HG03432 (cell line): ENCODE results near the gene KIF1C.
"Not testable (repeated sequence)": the region's sequence is repeated elsewhere in the genome, so short reads cannot be mapped to it uniquely, and the experiment has no call there.

ENCODE experiments used
- ATAC-seq: cut with Tn5 transposase; IDR thresholded peaks from one replicate; pipeline ENCODE4 v1.9.1; 2021; ENCODE audit warnings: mild to moderate bottlenecking, moderate library complexity; ENCODE audit not compliant: unreplicated experiment

The KIF1C gene

GRCh38 chr17:5042157-5043022 is 44.6 kb downstream of the KIF1C start:
- no peak for ATAC-seq

- no peak for ATAC-seq
Observed at GRCh38 chr17:5043524-5043923, 45.8 kb downstream of the KIF1C start.

- no peak for ATAC-seq
Observed at GRCh38 chr17:5044630-5045029, 46.9 kb downstream of the KIF1C start.

DNA sequence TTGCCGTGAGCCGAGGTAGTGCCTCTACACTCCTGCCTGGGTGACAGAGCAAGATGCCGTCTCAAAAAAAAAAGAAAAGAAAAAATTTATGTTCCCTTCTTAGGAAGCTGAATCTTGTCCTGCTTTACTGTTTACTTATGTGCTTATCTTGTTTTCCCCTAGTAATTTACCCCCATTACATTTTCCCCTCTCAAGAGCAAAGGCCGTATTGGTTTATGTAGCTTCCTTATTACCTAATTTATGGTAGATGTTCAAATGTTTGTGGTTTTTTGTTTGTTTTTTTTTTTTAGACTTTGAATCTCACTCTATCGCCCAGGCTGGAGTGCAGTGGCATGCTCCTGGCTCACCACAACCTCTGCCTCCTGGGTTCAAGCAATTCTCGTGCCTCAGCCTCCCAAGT is 47.7 kb downstream of the KIF1C start:
- no peak for ATAC-seq

DNA sequence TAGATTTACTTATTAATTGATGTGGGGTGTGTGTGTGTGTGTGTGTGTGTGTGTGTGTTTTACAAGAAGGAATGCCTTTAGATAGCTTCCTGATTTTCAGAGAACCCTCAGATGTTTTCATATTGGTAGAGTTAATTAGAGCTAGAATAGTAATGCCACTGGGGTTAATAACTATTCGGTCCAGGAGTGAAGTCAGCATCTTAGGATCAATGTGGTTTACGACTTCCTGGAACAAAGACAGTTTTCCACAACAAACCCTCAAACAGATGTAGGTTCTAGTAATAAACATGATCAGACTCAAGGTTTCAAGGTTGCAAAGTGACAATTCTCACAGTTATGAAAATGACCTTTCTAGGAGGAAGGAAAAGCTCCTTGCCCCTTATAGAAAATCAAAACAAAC is 49.7 kb downstream of the KIF1C start:
- ATAC-seq, result no peak

- no peak for ATAC-seq
Observed at GRCh38 chr17:5049314-5049841, 51.6 kb downstream of the KIF1C start.

- ATAC-seq, result no peak
Observed at GRCh38 chr17:5050278-5050677, 52.5 kb downstream of the KIF1C start.

DNA sequence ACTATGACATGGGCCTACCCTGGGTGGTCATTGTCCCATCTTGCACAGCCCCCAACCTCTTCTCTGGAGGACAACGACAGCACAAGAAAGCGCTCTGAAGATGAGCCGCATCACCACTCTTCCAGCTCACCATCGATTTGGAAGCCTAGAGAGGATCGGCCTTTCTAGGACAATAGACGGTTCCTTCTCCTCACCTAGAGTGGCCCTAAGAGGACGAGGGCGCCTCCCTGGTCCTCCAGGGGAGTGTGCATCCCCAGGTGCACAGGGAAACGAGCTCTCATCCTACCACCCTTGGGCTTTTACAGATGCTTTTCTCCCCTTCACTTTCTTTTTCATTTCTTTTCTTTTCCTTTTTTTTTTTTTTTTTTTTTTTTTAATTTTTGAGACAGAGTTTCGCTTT is 57.8 kb downstream of the KIF1C start:
- no peak for ATAC-seq

DNA sequence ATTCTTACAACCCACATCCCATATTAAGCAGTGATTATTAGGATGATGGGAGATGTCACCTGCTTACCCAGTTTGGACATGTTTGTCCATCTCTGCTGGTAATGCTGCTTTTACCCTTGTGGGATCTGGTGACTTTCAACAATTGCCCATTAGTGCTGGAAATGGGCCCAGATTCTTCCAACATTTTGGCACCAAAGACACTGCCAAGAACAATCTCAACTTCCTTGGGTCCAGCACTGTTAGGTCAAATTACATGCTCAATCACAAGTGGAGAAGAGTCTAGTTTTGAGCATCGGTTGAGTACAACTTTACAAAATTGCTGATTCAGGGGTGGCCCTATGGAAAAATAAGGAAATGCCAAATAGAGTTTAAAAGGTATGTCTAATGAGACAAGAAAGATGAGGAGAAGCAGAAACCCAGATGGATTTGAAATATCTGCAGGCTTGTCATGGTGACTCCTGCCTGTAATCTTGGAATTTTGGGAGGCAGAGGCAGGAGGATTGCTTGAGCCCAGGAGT is 67.5 kb downstream of the KIF1C start:
- no peak for ATAC-seq

- ATAC-seq, result no peak
Observed at GRCh38 chr17:5068236-5068635, 70.5 kb downstream of the KIF1C start.

DNA sequence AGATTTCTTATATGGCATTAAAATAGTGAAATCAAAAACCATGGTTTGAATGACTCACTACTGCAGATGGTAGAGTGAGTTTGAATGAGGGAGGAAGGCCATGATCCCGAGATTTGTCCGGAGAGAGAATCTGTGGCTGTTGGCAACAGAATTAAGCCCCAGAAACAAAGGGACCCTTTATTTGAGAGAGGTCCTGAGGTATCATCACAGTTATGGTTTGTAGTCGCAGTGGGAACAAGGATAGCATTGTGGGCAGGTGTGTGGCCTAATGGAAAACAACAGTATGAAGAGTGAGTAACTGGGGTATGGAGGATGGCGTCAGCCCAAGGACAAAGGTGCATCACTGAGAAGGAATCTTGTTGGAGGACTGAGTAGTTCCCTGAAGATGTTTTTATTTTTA is 72.0 kb downstream of the KIF1C start:
- no peak for ATAC-seq

GRCh38 chr17:5075472-5075871 is 77.7 kb downstream of the KIF1C start:
- ATAC-seq, result not testable (repeated sequence)

DNA sequence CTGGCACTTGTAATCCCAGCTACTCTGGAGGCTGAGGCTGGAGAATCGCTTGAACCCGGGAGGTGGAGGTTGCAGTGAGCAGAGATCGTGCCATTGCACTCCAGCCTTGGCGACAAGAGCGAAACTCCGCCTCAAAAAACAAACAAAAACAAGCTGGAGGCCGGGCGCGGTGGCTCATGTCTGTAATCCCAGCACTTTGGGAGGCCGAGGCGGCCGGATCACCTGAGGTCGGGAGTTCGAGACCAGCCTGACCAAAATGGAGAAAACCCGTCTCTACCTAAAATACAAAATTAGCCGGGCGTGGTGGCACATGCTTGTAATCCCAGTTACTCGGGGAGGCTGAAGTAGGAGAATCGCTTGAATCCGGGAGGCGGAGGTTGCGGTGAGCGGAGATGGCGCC is 79.5 kb downstream of the KIF1C start:
- ATAC-seq, result not testable (repeated sequence)

- no peak for ATAC-seq
Observed at GRCh38 chr17:5077781-5078105, 80.0 kb downstream of the KIF1C start.
